ENCODE results near the gene CCDC146. TPM values are rescaled to one million over a fixed set of nuclear protein-coding genes. Genes with fewer than 3 reads are reported as not detected.

CCDC146 gene
- total and polyA plus RNA-seq, 10 of the 15 experiments (the other 5 are each of a cell fraction or from before 2014, with no cell fraction given), result 0.28 to 5.3 (median 1.3) TPM

DNA sequence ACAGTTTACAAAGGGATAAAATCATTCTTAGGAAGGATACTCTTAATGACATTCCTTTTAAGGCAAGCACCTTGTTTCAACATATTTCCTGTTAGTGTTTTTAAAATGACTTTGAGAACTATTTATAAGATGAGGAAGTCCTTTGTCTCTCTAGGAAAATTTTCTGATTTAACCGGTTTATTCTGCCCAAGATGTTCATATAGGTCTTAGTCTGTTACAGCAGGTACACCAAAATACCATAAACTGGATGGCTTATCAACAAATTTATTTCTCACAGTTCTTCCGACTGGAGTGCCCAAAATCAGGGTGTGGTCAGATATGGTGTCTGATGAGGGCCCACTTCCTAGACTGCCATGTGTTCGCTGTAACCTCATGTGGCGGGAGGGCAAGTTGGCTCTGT lies 215.8 kb downstream of the CCDC146 start:
- H3K4me2 ChIP-seq (ENCODE audit: control insufficient read depth, insufficient read depth), result no peak overlapping the region

More for the DNA sequence above, 215.8 kb downstream of the CCDC146 start:
- BruUV-seq (replicated peaks), result no TSS peak
- H3K79me2 ChIP-seq (ENCODE audit: control insufficient read depth, insufficient read depth, low read length), result no peaks in the 10 kb centered on the region
- no peak overlapping the region for H2AFZ ChIP-seq (ENCODE audit: control insufficient read depth, low read depth, low read length)
- POLR2A ChIA-PET, result no interaction called here
- CTCF ChIA-PET, result no interaction called here
- intact Hi-C loops (cut with micrococcal nuclease; ENCODE audit: unreplicated experiment) (no loop called here), in situ Hi-C loops (cut with MboI) (no loop called here)
- no peak for DNase-seq (ENCODE audit: low read depth, low spot score)
- no peaks in the 10 kb centered on the region for H4K20me1 ChIP-seq (ENCODE audit: control insufficient read depth, insufficient read depth)
- no peak overlapping the region for H3K9ac ChIP-seq (ENCODE audit: control insufficient read depth, insufficient read depth, low read length)
- peak overlapping the region; percentile 24; the same call in 1 of the 2 replicates for H3K27ac ChIP-seq (ENCODE audit: control insufficient read depth, insufficient read depth)
- no peak for FAIRE-seq
- TF ChIP-seq, protein P1, sequence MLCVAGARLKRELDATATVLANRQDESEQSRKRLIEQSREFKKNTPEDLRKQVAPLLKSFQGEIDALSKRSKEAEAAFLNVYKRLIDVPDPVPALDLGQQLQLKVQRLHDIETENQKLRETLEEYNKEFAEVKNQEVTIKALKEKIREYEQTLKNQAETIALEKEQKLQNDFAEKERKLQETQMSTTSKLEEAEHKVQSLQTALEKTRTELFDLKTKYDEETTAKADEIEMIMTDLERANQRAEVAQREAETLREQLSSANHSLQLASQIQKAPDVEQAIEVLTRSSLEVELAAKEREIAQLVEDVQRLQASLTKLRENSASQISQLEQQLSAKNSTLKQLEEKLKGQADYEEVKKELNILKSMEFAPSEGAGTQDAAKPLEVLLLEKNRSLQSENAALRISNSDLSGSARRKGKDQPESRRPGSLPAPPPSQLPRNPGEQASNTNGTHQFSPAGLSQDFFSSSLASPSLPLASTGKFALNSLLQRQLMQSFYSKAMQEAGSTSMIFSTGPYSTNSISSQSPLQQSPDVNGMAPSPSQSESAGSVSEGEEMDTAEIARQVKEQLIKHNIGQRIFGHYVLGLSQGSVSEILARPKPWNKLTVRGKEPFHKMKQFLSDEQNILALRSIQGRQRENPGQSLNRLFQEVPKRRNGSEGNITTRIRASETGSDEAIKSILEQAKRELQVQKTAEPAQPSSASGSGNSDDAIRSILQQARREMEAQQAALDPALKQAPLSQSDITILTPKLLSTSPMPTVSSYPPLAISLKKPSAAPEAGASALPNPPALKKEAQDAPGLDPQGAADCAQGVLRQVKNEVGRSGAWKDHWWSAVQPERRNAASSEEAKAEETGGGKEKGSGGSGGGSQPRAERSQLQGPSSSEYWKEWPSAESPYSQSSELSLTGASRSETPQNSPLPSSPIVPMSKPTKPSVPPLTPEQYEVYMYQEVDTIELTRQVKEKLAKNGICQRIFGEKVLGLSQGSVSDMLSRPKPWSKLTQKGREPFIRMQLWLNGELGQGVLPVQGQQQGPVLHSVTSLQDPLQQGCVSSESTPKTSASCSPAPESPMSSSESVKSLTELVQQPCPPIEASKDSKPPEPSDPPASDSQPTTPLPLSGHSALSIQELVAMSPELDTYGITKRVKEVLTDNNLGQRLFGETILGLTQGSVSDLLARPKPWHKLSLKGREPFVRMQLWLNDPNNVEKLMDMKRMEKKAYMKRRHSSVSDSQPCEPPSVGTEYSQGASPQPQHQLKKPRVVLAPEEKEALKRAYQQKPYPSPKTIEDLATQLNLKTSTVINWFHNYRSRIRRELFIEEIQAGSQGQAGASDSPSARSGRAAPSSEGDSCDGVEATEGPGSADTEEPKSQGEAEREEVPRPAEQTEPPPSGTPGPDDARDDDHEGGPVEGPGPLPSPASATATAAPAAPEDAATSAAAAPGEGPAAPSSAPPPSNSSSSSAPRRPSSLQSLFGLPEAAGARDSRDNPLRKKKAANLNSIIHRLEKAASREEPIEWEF (IDR thresholded peaks at IDR 0.05; ENCODE audit: insufficient replicate concordance, low read depth, low read length), result no peak
- TF ChIP-seq TCF3 (IDR thresholded peaks at IDR 0.05; ENCODE audit: borderline replicate concordance, insufficient read depth, low read depth, low read length) (no peak), CHD1 (IDR thresholded peaks at IDR 0.05; ENCODE audit: low read depth, low read length) (no peak), IKZF2 (IDR thresholded peaks at IDR 0.05) (no peak)
- TF ChIP-seq, protein P2, sequence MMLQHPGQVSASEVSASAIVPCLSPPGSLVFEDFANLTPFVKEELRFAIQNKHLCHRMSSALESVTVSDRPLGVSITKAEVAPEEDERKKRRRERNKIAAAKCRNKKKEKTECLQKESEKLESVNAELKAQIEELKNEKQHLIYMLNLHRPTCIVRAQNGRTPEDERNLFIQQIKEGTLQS (IDR thresholded peaks at IDR 0.05; ENCODE audit: borderline replicate concordance, extremely low read depth, low read depth, low read length), result no peak
- 37% methylated on average over 4 of the region's 4 CpGs for WGBS (ENCODE audit: insufficient coverage, insufficient replicate concordance, low lambda C conversion rate, missing lambda C conversion rate)
- H3K27me3 ChIP-seq (replicated peaks in 1 of 2; ENCODE audit: control insufficient read depth in 2 of 2, insufficient read depth in 2 of 2, low read length in 1 of 2), result no peaks in the 10 kb centered on the region
- H3K4me3 ChIP-seq, result no peak overlapping the region
- SMC1A ChIA-PET (ENCODE audit: uncharacterized antibody, unreplicated experiment), result no interaction called here
- peaks cover 18% of the 10 kb centered on the region for H3K4me1 ChIP-seq (ENCODE audit: control insufficient read depth, insufficient read depth, low read length)
- no peaks in the 10 kb centered on the region for H3K9me3 ChIP-seq (replicated peaks; ENCODE audit: control insufficient read depth, insufficient read depth, low read length)
- H3K36me3 ChIP-seq (ENCODE audit: control insufficient read depth in 2 of 2, insufficient read depth in 2 of 2, low read length in 1 of 2), result no peaks in the 10 kb centered on the region
- RAD21 ChIA-PET (ENCODE audit: unreplicated experiment), result no interaction called here
- no peak for ATAC-seq

Measured in GM12878 (cell line).